ENCODE data around the gene LAMB2. TPM values are rescaled to one million over a fixed set of nuclear protein-coding genes. Genes with fewer than 3 reads are reported as not detected.

LAMB2 gene
- polyA plus RNA-seq, 1 donor (not counting 4 experiments of a cell fraction or from before 2014, with no cell fraction given), result 108 TPM

DNA sequence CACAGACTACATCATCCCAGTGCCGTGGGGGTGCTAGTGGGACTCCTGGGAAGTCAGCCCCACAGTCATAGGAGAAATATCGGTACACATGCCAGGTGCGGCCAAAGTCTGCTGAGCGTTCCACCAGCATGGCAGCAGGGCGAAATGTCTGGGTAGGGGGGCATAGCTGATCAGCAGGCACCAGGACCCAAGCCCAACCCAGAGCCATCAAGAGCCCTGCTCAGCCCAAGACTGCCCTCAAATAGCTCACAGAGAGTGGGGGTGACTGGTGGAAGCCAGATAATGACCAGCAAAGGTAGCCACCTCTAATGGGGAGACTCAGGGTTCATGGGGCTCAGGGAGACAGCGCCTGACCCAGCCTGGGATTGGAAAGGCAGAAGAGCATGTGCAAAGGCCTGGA is 1.3 kb downstream of the LAMB2 start:
- Histone ChIP-seq H3K9ac (ENCODE audit: control insufficient read depth, extremely low read depth, insufficient read depth, low read length) (no peak overlapping the region), H3K9me3 (ENCODE audit: control insufficient read depth, low read depth, low read length) (no peaks in the 10 kb centered on the region), H3K79me2 (ENCODE audit: control insufficient read depth, insufficient read depth, low read length) (peaks cover 18% of the 10 kb centered on the region), H4K20me1 (ENCODE audit: control insufficient read depth, extremely low read depth, insufficient read depth, low read length) (no peaks in the 10 kb centered on the region), H3K4me1 (ENCODE audit: control insufficient read depth, extremely low read depth, insufficient read depth, low read length) (peaks cover 19% of the 10 kb centered on the region), H3K36me3 (ENCODE audit: control insufficient read depth in 2 of 2, extremely low read depth in 1 of 2, insufficient read depth in 2 of 2, low read length in 2 of 2) (peaks cover 10 to 16% of the 10 kb centered on the region in 2 experiments), H3K4me3 (ENCODE audit: control insufficient read depth in 2 of 3, extremely low read depth in 1 of 3, insufficient read depth in 2 of 3, low read depth in 1 of 3, low read length in 3 of 3) (peak overlapping the region; percentile 69 to 93 (median 92)), H3K27me3 (ENCODE audit: control insufficient read depth, extremely low read depth, insufficient read depth, low read length) (no peaks in the 10 kb centered on the region), H2AFZ (ENCODE audit: control insufficient read depth, low read length) (no peak overlapping the region), H3K4me2 (ENCODE audit: control insufficient read depth, extremely low read depth, insufficient read depth, low read depth, low read length) (peak overlapping the region; percentile 89), H3K9me1 (ENCODE audit: control insufficient read depth, extremely low read depth, insufficient read depth, low read length) (no peaks in the 10 kb centered on the region), H3K27ac (ENCODE audit: control insufficient read depth, insufficient read depth, low read length) (no peak overlapping the region)
- FAIRE-seq (no peak), DNase-seq (ENCODE audit: low read depth, low spot score) (no peak)
- dilution Hi-C loops (cut with MboI; ENCODE audit: extremely low pct_ligation_motif_present, low sequenced_read_pairs), result no loop called here
- TF ChIP-seq CTCF (optimal IDR thresholded peaks at IDR 0.05 in 1 of 3, IDR thresholded peaks at IDR 0.05 in 1 of 3, conservative IDR thresholded peaks at IDR 0.05 in 1 of 3; ENCODE audit: extremely low read depth in 1 of 3, insufficient read depth in 2 of 3, low read length in 3 of 3), result no peak
- TF ChIP-seq EZH2 (IDR thresholded peaks at IDR 0.05; ENCODE audit: low read length), result no peak

- no peak overlapping the region for H2AFZ ChIP-seq (ENCODE audit: control insufficient read depth, low read length)
- no peak overlapping the region for H3K9ac ChIP-seq (ENCODE audit: control insufficient read depth, extremely low read depth, insufficient read depth, low read length)
- no peak overlapping the region for H3K27ac ChIP-seq (ENCODE audit: control insufficient read depth, insufficient read depth, low read length)
- H3K4me2 ChIP-seq (ENCODE audit: control insufficient read depth, extremely low read depth, insufficient read depth, low read depth, low read length), result no peak overlapping the region
- H3K27me3 ChIP-seq (ENCODE audit: control insufficient read depth, extremely low read depth, insufficient read depth, low read length), result no peaks in the 10 kb centered on the region
- no peak overlapping the region for H3K4me3 ChIP-seq (ENCODE audit: control insufficient read depth in 2 of 3, extremely low read depth in 1 of 3, insufficient read depth in 2 of 3, low read depth in 1 of 3, low read length in 3 of 3)
- no peak for TF ChIP-seq EZH2 (IDR thresholded peaks at IDR 0.05; ENCODE audit: low read length)
- H3K4me1 ChIP-seq (ENCODE audit: control insufficient read depth, extremely low read depth, insufficient read depth, low read length), result peaks cover 19% of the 10 kb centered on the region
- H3K9me3 ChIP-seq (ENCODE audit: control insufficient read depth, low read depth, low read length), result no peaks in the 10 kb centered on the region
- peaks cover 13 to 16% of the 10 kb centered on the region in 2 experiments for H3K36me3 ChIP-seq (ENCODE audit: control insufficient read depth in 2 of 2, extremely low read depth in 1 of 2, insufficient read depth in 2 of 2, low read length in 2 of 2)
- peaks cover 18% of the 10 kb centered on the region for H3K79me2 ChIP-seq (ENCODE audit: control insufficient read depth, insufficient read depth, low read length)
- FAIRE-seq (no peak), DNase-seq (ENCODE audit: low read depth, low spot score) (no peak)
- H4K20me1 ChIP-seq (ENCODE audit: control insufficient read depth, extremely low read depth, insufficient read depth, low read length), result no peaks in the 10 kb centered on the region
- dilution Hi-C loops (cut with MboI; ENCODE audit: extremely low pct_ligation_motif_present, low sequenced_read_pairs), result no loop called here
- no peaks in the 10 kb centered on the region for H3K9me1 ChIP-seq (ENCODE audit: control insufficient read depth, extremely low read depth, insufficient read depth, low read length)
Observed at GRCh38 chr3:49131040-49131439, 1.8 kb downstream of the LAMB2 start.

Data from keratinocyte (primary cell).